NCI-H1930 (cell line): ENCODE measurements around the gene BASP1.
"Not testable (repeated sequence)": the region's sequence is repeated elsewhere in the genome, so short reads cannot be mapped to it uniquely, and the experiment has no call there.

Experiments used
- DNase-seq, 2 experiments: peaks; one replicate each; lab custom pipeline; 2025; lab: John Stamatoyannopoulos, UW

Gene BASP1

DNA sequence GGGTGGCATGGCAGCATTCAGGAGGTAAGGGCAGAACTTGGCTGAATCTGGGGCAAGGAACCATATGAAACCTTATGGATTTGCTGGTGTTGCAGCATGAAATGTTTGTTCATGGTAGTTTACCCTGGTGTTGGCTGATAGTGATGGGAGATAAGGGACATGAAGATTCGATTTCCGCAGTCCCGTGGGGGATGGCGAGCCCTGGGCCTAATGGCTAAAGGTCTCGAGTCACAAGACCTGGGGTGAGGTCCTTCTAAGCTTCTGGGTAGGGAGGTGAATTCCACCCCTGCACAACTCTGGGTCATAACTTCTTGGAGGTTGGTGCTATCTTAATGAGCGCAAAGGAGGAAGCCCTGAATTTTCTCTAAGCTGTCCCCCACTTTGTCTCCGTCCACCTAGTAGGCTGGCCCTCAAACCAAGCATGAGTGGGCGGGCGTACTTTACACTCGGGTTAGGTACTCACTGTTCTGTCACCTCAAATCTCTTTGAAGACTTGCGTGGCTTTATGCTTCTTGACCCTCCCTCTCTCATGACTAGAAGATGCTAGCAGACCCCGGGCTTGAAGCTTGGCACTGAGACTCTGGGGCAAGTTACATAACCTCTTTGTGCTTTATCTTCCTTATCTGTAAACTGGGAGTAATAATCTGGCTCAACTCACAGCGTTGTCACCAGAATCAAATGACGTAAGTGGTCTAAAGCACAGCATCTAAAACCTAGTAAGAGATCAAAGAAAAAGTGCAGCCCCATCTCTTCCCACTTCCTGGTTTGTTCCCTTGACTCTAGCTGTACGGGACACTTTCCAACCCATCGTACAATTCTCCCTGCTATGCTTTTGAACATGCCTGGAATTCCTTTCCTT is 72.5 kb downstream of the BASP1 start:
- no peak for DNase-seq

DNA sequence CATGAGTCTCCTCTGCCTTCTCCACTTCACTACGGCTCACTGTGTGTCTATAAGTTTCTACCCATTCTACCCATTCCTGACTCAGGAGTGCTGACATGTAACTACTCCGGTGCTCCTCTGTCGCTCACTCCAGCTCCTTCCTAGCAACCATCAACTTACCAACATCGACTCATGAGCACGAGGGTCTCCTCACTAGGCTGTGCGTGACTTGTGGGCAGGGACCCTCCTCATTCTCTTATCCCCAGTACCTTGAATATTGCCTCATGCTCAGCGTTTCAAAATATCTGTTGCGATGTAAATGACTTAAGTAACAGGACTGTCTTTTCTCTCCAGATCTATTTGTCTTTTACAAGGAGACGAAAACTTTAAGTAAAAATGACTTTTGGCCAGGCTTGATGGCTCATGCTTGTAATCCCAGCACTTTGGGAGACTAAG is 73.1 kb downstream of the BASP1 start:
- no peak for DNase-seq

DNA sequence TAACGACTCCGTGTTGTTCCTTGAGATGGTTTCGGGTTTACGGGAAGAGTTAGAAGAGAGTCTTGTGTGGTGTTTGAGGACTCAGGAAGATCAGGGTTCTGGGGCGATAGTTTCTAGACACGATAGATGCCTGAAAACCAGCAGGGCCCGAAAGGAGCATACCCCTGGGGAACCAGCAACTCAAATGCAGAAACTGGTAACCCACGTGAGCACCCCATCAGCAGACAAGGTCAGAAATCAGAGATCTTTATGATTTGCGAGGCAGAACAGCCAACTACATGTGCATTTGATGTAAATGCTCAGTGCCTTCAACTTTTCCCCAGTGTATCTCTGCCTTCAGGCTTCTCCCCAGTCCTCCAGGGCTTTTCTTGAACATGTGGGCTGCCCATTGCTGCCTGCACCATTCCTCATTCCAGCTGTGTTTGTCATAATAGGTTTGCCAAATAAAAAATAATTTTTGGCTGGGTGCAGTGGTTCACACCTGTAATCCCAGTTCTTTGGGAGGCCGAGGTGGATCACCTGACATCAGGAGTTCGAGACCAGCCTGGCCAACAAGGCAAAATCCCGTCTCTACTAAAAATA is 75.1 kb downstream of the BASP1 start:
- no peak for DNase-seq

DNA sequence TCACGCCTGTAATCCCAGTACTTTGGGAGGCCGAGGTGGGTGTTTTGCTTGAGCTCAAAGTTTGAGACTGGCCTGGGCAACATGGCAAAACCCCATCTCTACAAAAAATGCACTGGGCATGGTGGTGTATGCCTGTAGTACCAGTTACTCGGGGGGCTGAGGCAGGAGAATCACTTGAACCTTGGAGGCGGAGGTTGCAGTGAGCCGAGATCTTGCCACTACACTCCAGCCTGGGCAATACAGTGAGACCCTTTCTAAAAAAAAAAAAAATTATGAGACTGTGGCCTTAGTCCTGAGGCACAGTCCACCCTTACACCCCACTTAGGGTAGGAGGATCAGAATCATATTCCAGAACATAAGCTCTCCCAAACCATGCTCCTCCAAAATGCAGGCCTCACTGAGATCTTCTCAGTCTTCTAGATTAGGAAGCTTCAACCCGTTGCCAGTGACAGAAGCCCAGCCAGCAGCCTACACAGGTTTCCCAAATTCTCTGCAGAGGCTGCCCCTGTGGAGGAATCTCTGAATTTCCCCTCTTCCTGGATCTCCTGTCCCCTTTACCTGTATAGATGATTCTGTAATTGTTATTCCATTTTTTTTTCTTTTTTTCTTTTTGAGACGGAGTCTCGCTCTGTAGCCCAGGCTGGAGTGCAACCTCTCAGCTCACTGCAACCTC is 77.3 kb downstream of the BASP1 start:
- no peak for DNase-seq

DNA sequence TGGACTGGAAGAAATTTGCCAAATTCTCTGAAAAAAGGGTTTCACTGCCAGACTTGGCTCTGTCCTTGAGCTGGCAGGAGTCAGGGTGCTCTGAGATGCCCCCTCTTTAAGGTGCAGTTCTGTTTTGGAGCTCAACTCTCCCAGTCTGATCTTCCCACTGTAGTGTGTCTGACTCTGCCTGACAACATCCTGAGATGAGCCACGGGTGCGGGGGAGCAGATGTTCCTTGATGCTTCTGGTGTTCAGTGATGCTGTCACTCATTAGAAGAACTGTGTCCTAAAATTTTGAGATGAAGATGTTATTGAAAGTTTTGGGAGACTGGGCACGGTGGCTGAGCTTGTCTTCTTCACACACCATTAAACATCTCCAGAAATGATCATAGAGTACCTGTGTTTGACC is 78.2 kb downstream of the BASP1 start:
- DNase-seq: no peak

DNA sequence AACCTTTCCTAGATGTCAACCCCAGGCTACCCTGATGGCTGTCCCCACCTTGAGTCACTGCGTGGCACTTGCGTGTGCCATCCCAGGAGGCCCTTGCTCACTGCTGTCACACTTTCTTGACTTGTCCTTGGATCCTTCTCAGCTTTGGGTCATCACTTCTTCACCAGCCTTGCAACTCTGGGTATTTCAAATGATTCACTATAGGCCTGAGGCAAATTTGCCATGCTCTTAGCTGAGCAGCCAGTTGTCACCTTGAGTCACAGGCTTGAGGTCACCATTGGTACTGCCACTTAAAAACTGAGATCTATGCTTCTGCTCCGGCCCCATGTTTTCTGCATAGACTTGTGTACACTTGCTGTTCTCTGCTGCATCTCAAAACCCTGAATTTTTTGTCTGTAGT is 84.7 kb downstream of the BASP1 start:
- DNase-seq: no peak

DNA sequence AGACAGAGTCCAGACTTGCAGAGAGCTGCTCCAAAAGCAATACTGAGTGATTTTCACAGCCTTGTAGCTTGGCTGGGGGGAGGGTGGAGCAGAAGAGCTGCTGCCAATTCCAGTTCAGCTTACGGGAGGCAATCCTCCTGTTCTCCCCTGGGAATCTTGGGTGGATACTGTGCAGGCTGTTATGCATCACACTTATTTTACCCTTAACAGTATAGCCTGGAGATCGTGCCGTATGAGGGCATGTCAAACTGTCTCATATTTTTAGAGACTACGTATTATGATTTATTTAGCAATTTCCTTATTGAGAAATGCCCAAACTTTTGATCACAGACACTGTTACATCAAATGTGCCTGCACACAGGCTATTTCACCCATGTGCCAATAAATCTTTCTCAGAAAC is 85.2 kb downstream of the BASP1 start:
- no peak for DNase-seq

DNA sequence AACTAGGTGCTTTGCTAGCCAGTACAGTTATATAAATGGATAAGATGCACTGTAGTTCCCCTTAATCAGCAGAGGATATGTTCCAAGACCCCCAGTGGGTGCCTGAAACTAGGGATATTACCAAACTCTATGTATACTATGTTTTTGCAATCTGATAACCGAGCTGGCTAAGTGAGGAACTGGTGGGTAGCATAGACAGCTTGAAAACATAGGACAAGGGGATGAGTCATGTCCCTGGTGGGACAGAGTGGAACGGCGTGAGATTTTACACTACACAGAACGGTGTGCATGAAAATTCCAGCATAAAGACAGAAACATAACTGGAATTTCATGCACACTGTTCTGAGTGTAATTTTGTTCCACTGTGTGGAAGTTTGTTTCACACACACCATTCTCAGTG is 86.9 kb downstream of the BASP1 start:
- DNase-seq: no peak

DNA sequence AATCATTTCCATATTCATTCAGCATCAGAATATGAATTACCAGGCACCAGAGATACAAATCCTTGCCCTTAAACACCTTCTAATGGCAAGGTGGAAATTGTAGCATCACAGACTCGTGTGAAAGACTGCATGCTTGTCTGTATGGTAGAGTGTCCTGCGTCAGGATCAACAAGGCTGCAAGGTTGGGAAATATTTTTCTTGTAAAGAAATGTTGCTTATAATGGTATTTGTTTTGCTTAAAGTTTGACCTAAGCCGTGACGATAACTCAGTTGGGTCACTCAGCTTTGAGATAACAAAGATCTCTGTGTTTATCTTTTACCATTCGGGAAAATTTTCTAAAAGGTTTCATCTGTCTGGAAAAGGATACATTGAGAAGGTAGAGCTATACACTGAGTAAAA is 87.6 kb downstream of the BASP1 start:
- DNase-seq: no peak

DNA sequence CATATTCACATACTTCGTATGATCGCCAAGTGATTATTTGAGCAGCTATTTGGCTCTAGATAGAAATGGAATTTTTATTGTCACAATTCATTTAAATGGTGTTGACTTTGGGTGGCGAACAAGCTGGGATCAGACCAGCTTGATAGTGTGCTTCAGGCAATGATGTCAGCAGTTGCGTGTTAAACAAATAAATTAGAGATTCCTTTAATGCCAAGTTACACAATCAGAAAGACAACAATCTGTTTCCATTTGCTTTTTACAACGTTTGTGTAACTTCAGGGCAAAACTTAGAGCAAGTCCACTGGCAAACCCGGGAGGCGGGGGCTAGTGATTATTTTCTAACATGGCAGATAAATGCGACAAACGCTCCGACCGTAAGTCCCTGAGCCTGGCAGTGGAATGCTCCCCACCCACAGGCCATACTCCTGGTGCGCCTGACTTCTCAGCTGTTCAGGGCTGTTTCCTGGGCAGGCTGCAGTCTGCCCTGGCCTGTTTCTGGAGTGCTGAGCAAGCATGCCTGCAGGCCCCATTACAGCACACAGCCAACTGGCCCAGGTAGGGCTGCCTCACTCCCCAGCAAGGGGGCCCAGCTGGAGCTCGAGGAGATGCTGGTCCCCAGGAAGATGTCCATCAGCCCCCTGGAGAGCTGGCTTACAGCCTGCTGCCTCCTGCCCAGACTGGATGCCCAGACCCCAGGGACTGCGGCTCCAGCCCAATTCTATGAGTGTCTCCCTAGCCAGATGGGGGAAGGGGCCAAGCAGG is 88.7 kb downstream of the BASP1 start:
- DNase-seq: no peak

DNA sequence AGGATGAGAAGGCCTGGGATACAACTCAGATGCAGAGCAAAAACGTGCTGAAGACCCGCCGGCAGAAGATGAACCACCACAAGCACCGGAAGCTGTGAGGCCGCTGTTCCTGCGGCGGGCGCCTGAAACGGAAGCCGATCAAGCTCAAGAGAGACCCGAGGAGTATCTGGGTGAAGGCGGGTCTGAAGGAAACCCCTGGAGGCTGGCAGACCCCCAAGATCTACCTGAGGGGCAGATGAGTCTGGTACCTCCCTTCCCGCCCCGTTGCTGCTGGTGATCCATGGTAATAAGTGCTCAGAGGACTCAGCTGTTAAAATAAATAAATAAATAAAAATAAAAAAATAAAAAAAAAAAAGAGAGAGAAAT is 89.3 kb downstream of the BASP1 start:
- no peak for DNase-seq

DNA sequence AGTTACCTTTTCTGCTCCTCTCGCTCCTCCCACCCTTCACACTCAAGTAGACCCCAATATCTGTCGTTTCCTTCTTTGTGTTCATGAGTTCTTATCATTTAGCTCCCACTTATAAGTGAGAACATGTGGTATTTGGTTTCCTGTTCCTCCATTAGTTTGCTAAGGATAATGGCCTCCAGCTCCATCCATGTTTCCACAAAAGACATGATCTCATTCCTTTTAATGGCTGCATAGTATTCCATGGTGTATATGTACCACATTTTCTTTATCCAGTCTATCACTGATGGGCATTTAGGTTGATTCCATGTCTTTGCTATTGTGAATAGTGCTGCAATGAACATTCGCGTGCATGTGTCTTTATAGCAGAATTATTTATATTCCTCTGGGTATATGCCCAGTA is 90.0 kb downstream of the BASP1 start:
- DNase-seq: not testable (repeated sequence)

DNA sequence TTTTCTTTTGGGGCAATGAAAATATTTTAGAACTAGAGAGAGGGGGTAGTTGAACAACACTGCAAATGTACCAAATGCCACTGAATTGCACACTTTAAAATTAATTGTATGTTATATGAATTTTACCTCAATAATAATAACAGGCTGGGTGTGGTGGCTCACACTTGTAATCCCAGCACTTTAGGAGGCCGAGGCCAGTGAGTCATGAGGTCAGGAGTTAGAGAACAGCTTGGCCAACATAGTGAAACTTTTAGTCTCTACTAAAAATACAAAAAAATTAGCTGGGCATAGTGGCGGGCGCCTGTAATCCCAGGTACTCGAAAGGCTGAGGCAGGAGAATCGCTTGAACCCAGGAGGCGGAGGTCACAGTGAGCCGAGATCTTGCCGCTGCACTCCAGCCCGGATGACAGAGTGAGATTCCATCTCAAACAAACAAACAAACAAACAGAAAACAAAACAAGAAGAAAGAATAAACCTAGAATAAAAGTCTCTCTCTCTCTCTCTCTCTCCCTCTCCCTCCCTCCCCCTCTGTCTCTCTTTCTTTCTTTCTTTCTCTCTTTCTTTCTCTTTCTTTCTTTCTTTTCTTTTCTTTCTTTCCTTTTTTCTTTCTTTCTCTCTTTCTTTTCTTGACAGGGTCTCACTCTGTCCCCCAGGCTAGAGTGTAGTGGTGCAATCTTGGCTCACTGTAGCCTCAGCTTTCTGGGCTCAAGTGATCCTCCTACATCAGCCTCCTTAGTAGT is 91.1 kb downstream of the BASP1 start:
- no peak for DNase-seq

DNA sequence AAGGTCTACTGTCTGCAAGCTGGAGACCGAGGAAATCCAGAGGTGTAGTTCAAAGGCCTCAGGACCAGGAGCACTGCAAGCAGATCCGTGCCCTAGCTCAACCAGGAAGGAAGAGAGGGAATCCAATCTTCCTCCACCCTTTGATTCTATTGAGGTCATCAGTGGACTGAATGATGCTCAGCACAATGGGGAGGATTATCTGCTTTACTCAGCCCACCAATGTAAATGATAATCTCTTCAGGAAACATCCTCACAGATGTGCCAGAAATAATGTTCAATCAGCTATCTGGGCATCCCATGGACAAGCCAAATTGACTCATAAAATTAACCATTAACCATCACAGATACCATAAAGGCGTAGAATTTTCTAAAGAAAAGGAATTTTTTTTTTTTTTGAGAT is 92.0 kb downstream of the BASP1 start:
- DNase-seq: no peak

DNA sequence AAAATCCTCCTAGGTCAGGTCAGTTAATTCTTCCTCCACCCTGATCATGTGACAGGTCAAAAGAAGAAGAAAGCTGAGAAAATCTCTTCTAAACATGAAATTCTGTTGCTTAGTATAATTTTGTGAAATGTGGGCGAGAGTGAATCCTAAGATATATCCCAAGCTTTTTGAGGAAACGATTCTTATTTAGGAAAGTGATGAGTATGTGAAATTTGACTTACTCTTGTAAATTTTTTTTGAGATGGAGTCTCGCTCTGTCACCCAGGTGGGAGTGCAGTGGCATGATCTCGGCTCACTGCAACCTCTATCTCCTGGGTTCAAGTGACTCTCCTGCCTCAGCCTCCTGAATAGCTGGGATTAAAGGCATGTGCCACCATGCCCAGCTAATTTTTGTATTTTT is 93.1 kb downstream of the BASP1 start:
- not testable (repeated sequence) for DNase-seq

DNA sequence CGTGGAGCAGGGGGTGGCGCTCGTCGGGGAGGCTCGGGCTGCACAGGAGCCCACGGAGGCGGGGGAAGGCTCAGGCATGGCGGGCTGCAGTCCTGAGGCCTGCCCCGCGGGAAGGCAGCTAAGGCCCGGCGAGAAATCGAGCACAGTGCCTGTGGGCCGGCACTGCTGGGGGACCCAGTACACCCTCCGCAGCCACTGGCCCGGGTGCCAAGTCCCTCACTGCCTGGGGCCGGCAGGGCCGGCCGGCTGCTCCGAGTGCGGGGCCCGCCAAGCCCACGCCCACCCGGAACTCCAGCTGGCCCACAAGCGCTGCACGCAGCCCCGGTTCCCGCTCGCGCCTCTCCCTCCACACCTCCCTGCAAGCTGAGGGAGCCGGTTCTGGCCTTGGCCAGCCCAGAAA is 94.4 kb downstream of the BASP1 start:
- not testable (repeated sequence) for DNase-seq

DNA sequence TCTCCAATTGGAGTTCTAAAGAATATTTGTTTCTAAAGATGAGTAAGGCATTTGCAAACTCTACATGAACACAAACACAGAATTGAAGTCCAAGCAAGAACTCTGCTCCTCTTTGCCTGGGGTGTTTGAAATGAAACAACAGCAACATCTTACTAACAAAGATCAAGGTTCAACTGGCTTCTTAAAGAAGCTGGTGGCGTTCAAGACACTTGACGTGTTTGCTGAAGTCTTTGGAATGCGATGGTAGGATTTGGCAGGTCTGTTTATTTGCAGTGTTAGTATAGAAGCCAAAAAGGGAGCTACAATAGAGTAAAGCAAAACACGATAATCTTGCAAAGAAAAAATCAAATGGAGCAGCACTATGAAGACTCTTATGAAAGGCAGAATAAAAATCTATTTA is 94.9 kb downstream of the BASP1 start:
- no peak for DNase-seq

DNA sequence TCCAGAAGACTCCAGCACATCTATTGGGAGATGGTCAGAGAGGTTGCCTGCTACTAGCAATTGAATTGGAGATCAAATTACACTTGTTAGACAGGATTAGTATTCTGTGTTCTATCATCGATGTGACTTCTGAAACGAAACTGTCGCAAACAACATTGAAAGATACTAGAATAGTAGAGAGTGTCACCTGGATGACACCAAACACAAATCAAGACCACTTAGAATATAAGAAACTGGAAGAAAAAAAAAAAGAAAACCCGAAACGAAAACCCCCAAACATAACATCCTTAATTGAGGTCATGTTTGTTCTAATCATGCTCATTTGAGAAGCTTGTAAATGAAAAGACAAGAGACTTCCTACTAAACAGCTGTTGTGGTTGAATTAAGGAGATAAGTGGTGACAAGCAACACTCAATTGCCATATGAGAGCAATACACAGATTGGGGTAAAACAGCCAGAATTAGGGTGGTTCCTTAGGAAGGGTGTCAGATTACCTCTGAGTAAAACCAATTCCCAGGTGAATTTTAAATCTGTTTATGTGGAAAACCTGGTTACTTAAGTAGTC is 97.6 kb downstream of the BASP1 start:
- DNase-seq: peak in 1 of 2 experiments; percentile 21

DNA sequence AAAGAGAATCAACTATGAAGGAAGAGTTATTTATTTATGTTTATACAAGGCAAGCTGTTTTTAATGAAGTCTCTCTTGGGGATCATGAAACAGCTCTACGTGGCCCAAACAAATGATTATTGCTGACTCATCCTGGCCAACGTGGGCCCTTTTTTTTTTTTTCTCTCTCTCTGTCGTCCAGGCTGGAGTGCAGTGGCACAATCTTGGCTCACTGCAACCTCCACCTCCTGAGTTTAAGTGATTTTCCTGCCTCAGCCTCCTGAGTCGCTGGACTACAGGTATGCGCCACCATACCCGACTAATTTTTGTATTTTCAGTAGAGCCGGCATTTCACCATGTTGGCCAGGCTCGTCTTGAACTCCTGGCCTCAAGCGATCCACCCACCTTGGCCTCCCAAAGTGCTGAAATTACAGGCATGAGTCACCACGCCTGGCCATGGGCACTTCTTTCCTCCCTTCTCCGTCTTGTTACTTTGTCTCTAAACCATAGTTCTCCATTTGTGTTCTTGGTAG is 98.3 kb downstream of the BASP1 start:
- peak in 1 of 2 experiments; percentile 38 for DNase-seq

DNA sequence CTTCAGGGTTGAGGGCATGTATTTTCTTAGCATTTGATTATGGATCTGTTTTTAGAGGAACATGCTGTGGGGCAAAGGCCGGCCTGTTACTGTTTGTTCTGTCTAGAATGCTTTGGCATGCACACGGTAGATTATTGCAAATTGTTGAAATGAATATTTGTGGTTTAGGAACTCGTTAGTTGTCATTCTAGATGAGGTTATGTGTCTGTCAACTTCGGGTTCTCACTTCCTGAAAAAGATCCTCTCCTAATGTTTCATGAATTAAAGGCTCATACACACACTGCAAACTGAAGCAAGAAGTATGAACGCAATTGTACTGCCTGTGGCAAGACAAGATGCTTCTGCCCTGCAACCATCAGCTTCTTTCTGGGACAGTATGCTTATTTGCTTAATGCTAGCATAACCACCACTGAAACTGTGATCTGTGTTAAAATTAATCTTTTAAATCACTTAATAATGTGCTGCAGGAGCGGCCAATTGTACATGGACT is 99.6 kb downstream of the BASP1 start:
- no peak for DNase-seq

DNA sequence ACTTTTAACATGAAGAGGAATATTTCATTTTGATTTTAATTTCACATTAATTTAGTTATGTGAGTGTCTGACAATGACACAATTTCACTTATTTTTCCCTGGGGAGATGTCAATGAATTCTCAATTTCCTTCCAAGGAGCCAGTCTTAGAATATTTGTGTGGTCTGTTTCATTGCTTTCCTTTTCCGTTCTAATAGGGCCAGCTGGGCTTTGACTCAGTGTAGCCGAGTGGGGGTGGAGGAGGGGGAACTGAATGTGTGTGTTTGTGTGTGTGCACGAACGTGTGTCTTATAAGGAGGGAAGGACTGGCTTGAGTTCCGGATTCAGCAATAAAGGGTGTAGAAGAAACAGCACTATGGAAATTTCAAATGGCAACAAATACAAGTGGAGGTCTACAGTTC is 100.0 kb downstream of the BASP1 start:
- no peak for DNase-seq
